Keratinocyte (primary cell): ENCODE data around the gene TXNL1. TPM values are rescaled to one million over a fixed set of nuclear protein-coding genes. Genes with fewer than 3 reads are reported as not detected.

Experiments
- DNase-seq: peaks from one replicate; pipeline ENCODE4 v3.0.0-alpha.2; 2011; ENCODE audit warnings: low read depth, missing footprints, low spot score
- FAIRE-seq: peaks from 2 replicates; lab custom pipeline; 2011; peaks lifted over from hg19 to GRCh38; lab: Jason Lieb, UNC
- H2AFZ ChIP-seq: 2 replicates; pipeline ENCODE4 v1.6.0; 2012; ENCODE audit warnings: low read length, control low read depth, inconsistent platforms; ENCODE audit not compliant: control insufficient read depth
- H3K27ac ChIP-seq: 2 replicates; pipeline ENCODE4 v1.5.1; 2011; ENCODE audit warnings: low read length; ENCODE audit not compliant: control insufficient read depth, insufficient read depth
- H3K27me3 ChIP-seq: 3 replicates; pipeline ENCODE4 v1.6.0; 2011; ENCODE audit warnings: low read length; ENCODE audit not compliant: control insufficient read depth, insufficient read depth; ENCODE audit errors: extremely low read depth
- H3K36me3 ChIP-seq, 2 experiments: 2 replicates in 1 of 2; 3 replicates in 1 of 2; pipeline ENCODE4 v1.5.1; 2011; ENCODE audit warnings: low read length in 2 of 2, mild to moderate bottlenecking in 1 of 2; ENCODE audit not compliant: control insufficient read depth in 2 of 2, insufficient read depth in 2 of 2; ENCODE audit errors: extremely low read depth in 1 of 2
- H3K4me1 ChIP-seq: 3 replicates; pipeline ENCODE4 v1.5.1; 2011; ENCODE audit warnings: low read length; ENCODE audit not compliant: control insufficient read depth, insufficient read depth; ENCODE audit errors: extremely low read depth
- H3K4me2 ChIP-seq: 3 replicates; pipeline ENCODE4 v1.6.0; 2011; ENCODE audit warnings: low read depth, low read length; ENCODE audit not compliant: control insufficient read depth, insufficient read depth; ENCODE audit errors: extremely low read depth
- H3K4me3 ChIP-seq, 3 experiments: fragments of 200-600 bp in 1 of 3; sonication (generic) in 1 of 3; 2 replicates in 2 of 3; 3 replicates in 1 of 3; pipeline ENCODE4 v1.5.1; 2011 to 2016; ENCODE audit warnings: low read length in 3 of 3, mild to moderate bottlenecking in 3 of 3, control low read depth in 2 of 3, inconsistent platforms in 1 of 3, low read depth in 1 of 3, mixed read lengths in 1 of 3, mixed run types in 1 of 3, moderate library complexity in 1 of 3; ENCODE audit not compliant: control insufficient read depth in 2 of 3, insufficient read depth in 2 of 3; ENCODE audit errors: extremely low read depth in 1 of 3
- H3K79me2 ChIP-seq: 2 replicates; pipeline ENCODE4 v1.6.0; 2012; ENCODE audit warnings: low read length; ENCODE audit not compliant: control insufficient read depth, insufficient read depth
- H3K9ac ChIP-seq: 3 replicates; pipeline ENCODE4 v1.6.0; 2011; ENCODE audit warnings: low read length; ENCODE audit not compliant: control insufficient read depth, insufficient read depth; ENCODE audit errors: extremely low read depth
- H3K9me1 ChIP-seq: 3 replicates; pipeline ENCODE4 v1.6.0; 2011; ENCODE audit warnings: low read length; ENCODE audit not compliant: control insufficient read depth, insufficient read depth; ENCODE audit errors: extremely low read depth
- H3K9me3 ChIP-seq: 2 replicates; pipeline ENCODE4 v1.5.1; 2012; ENCODE audit warnings: low read depth, low read length; ENCODE audit not compliant: control insufficient read depth
- H4K20me1 ChIP-seq: 3 replicates; pipeline ENCODE4 v1.6.0; 2011; ENCODE audit warnings: low read length; ENCODE audit not compliant: control insufficient read depth, insufficient read depth; ENCODE audit errors: extremely low read depth
- EZH2 ChIP-seq: IDR thresholded peaks from one replicate; pipeline ENCODE4 v1.6.1; 2012; ENCODE audit warnings: inconsistent platforms, mild to moderate bottlenecking, low read length, moderate library complexity
- dilution Hi-C: fragments of 300-500 bp; cut with MboI; formaldehyde crosslinking; loops from one replicate; pipeline ENCODE4 v1.7.0; 2020; ENCODE audit warnings: low sequenced_read_pairs; ENCODE audit not compliant: extremely low pct_ligation_motif_present
- polyA plus RNA-seq, 5 experiments: library from polyadenylated mRNA; depleted of rRNA in 3 of 5; stranded (reverse) in 3 of 5; stranded (forward) in 1 of 5; unstranded in 1 of 5; fragments of >200 nt; gene quantifications; 1 replicate in 1 of 5; 2 replicates in 3 of 5; 3 replicates in 1 of 5; pipeline versions ENCODE4 v1.2.1 to v1.2.3, GENCODE V29; 2011 to 2012; ENCODE audit warnings: missing spikeins in 2 of 5, low read depth in 1 of 5, low replicate concordance in 1 of 5
- TF ChIP-seq, protein P1 (sequence below), 3 experiments: IDR thresholded peaks in 1 of 3; conservative IDR thresholded peaks in 1 of 3; optimal IDR thresholded peaks in 1 of 3; 2 replicates in 2 of 3; 3 replicates in 1 of 3; pipeline versions ENCODE3 to v1.5.1; 2011; ENCODE audit warnings: low read length in 3 of 3, mild to moderate bottlenecking in 3 of 3, moderate library complexity in 2 of 3, control low read depth in 1 of 3, inconsistent platforms in 1 of 3; ENCODE audit not compliant: insufficient read depth in 2 of 3; ENCODE audit errors: extremely low read depth in 1 of 3

Gene TXNL1
- polyA plus RNA-seq, 1 donor (not counting 4 experiments of a cell fraction or from before 2014, with no cell fraction given), result 92.5 TPM

DNA sequence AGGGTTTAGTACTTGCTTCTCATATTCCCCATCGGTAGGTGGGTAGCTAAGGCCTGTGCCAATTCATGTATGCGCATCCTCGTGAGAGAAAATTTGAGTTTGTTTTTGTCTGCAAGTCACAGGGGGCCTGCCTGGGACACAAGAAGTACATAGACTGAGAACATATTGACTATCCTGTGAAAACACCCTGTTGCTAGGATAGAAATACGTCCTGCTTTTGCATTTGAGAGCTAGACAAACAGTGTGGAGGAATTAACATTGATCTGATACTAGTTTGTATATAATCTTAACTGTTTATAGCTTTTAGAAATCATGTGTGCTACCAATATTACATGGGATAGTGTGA is 23.6 kb upstream of the TXNL1 start:
- Histone ChIP-seq H3K27me3 (no peaks in the 10 kb centered on the region), H3K36me3 (no peaks in the 10 kb centered on the region), H2AFZ (no peak overlapping the region), H3K4me1 (no peaks in the 10 kb centered on the region), H3K9me3 (no peaks in the 10 kb centered on the region), H3K9ac (no peak overlapping the region), H3K9me1 (no peaks in the 10 kb centered on the region), H3K27ac (no peak overlapping the region), H3K4me3 (no peak overlapping the region), H4K20me1 (no peaks in the 10 kb centered on the region), H3K79me2 (peaks cover 2% of the 10 kb centered on the region), H3K4me2 (no peak overlapping the region)
- DNase-seq, result no peak
- no peak for FAIRE-seq
- TF ChIP-seq, protein P1, sequence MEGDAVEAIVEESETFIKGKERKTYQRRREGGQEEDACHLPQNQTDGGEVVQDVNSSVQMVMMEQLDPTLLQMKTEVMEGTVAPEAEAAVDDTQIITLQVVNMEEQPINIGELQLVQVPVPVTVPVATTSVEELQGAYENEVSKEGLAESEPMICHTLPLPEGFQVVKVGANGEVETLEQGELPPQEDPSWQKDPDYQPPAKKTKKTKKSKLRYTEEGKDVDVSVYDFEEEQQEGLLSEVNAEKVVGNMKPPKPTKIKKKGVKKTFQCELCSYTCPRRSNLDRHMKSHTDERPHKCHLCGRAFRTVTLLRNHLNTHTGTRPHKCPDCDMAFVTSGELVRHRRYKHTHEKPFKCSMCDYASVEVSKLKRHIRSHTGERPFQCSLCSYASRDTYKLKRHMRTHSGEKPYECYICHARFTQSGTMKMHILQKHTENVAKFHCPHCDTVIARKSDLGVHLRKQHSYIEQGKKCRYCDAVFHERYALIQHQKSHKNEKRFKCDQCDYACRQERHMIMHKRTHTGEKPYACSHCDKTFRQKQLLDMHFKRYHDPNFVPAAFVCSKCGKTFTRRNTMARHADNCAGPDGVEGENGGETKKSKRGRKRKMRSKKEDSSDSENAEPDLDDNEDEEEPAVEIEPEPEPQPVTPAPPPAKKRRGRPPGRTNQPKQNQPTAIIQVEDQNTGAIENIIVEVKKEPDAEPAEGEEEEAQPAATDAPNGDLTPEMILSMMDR (optimal IDR thresholded peaks at IDR 0.05 in 1 of 3, IDR thresholded peaks at IDR 0.05 in 1 of 3, conservative IDR thresholded peaks at IDR 0.05 in 1 of 3; ENCODE audit: extremely low read depth in 1 of 3, insufficient read depth in 2 of 3, low read length in 3 of 3), result no peak
- TF ChIP-seq EZH2, result no peak
- dilution Hi-C loops, result no loop called here

DNA sequence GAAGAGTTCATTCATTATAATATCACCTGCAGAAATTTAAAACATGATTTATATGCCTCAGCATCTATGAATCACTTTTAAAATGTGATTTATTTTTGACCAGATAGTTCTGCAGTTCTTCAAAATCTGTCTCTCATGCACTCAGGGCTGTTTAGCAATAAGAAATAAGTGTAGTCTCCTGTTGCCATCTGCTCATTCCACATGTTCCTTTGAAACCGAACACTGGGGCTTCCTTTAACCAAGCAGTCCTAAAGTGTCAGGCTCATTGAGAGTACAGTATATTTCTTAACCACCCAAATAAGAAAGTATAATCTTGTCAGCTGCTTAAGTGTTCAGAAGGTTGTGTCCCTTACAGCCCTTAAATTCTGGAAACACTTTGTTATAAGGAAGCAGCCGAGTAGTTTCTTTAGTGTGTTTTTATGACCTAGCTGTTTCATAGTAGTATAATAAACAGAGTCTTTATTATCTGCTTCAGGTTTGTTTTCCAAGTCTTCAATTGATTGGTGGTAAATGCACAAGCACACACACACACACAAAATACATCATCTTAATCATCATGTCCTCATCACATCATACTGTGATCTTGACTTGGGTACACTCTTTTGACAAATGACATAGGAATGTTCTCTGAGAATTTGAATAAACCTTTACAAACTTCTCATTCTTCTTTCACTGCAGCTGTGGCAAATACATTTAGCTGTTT is 23.1 kb upstream of the TXNL1 start:
- Histone ChIP-seq H3K27me3 (no peaks in the 10 kb centered on the region), H4K20me1 (no peaks in the 10 kb centered on the region), H3K27ac (no peak overlapping the region), H3K4me2 (no peak overlapping the region), H3K9me3 (no peaks in the 10 kb centered on the region), H3K9ac (no peak overlapping the region), H3K79me2 (peaks cover 2% of the 10 kb centered on the region), H3K4me3 (no peak overlapping the region), H3K36me3 (no peaks in the 10 kb centered on the region), H2AFZ (no peak overlapping the region), H3K4me1 (no peaks in the 10 kb centered on the region), H3K9me1 (no peaks in the 10 kb centered on the region)
- TF ChIP-seq, protein P1 (optimal IDR thresholded peaks at IDR 0.05 in 1 of 3, IDR thresholded peaks at IDR 0.05 in 1 of 3, conservative IDR thresholded peaks at IDR 0.05 in 1 of 3; ENCODE audit: extremely low read depth in 1 of 3, insufficient read depth in 2 of 3, low read length in 3 of 3), result no peak
- no peak for TF ChIP-seq EZH2
- dilution Hi-C loops, result no loop called here
- no peak for DNase-seq
- FAIRE-seq, result no peak
